Mesodermal cell (in vitro differentiated cells): ENCODE data around the gene CHRND.

Experiments used
- H3K27ac ChIP-seq: 2 replicates; pipeline ENCODE4 v1.7.0; 2013; ENCODE audit warnings: mild to moderate bottlenecking, low read depth, low read length, moderate library complexity; ENCODE audit not compliant: severe bottlenecking
- H3K36me3 ChIP-seq: 2 replicates; pipeline ENCODE4 v1.7.1; 2013; ENCODE audit warnings: mild to moderate bottlenecking, low read length, moderate library complexity; ENCODE audit not compliant: control insufficient read depth, insufficient read depth
- H3K4me1 ChIP-seq: one replicate; pipeline ENCODE4 v1.7.1; 2013; ENCODE audit warnings: mild to moderate bottlenecking, low read length; ENCODE audit not compliant: insufficient read depth, control insufficient read depth, poor library complexity, severe bottlenecking
- H3K4me3 ChIP-seq: 2 replicates; pipeline ENCODE4 v1.7.0; 2013; ENCODE audit warnings: low read length, control low read depth, mild to moderate bottlenecking; ENCODE audit not compliant: insufficient read depth, poor library complexity, severe bottlenecking; ENCODE audit errors: extremely low read depth
- H3K9me3 ChIP-seq: 2 replicates; pipeline ENCODE4 v1.7.1; 2013; ENCODE audit warnings: mild to moderate bottlenecking, low read length, moderate library complexity; ENCODE audit not compliant: control insufficient read depth
- WGBS, 2 experiments: methylation state at CpG; one replicate each; pipeline ENCODE4 v1.1.5; 2013; ENCODE audit warnings: missing lambda C conversion rate in 2 of 2; ENCODE audit not compliant: insufficient coverage in 2 of 2; 5-methylcytosine and 5-hydroxymethylcytosine counted together

The CHRND gene

DNA sequence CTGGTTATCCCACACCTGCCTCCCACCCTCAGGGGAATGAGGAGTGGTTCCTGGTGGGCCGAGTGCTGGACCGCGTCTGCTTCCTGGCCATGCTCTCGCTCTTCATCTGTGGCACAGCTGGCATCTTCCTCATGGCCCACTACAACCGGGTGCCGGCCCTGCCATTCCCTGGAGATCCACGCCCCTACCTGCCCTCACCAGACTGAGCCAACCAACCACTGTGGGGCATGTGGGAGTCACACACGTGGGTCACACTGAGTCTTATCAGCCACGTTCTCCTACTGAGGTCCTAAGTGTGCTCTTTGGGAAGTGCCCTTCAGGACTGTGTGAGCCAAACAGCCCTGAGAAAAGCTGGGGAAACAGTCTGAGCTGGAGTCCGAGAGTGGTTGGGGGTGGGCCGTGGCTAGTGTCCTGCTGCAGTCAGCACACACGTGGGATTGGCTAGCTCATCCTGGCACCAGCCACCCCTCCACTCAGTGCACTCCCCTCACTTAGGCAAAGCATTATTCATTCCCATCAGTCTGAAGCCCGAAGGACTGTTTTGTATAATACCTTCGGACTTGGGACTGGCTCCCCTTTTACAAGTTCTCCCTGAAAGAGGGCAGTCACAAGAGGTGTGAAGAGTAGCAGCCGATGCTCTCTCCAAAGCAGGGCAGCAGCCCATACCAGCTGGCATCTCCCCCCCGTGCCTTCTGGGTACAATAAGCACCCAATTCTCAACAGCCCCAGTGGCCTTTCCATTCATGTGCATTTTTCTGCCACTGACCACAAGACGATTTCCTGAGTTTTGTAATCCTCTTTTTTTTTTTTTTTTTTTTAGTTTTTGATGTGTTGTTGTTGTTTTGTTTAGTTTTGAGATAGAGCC, 19.8 kb downstream of the CHRND start:
- Histone ChIP-seq H3K27ac (no peak overlapping the region), H3K9me3 (no peaks in the 10 kb centered on the region), H3K36me3 (peaks cover 23% of the 10 kb centered on the region), H3K4me3 (no peak overlapping the region), H3K4me1 (no peaks in the 10 kb centered on the region)
- WGBS, 2 experiments = 94% methylated on average over 11 to 14 of the region's 17 CpGs

DNA sequence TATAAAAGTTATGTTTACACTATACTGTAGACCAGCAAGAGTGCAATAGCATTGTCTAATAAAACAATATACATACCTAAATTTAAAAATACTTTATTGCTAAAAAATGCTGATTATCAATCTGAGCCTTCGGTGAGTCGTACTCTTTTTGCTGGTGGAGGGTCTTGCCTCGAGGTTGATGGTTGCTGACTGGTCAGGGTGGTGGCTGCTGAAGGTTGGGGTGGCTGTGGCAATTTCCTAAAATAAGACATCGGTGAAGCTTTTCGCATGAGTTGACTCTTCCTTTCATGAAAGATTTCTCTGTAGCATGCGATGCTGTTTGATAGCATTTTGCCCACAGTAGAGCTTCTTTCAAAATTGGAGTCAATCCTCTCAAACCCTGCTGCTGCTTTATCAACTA, 22.0 kb downstream of the CHRND start:
- Histone ChIP-seq H3K4me3 (no peak overlapping the region), H3K9me3 (no peaks in the 10 kb centered on the region), H3K36me3 (peaks cover 37% of the 10 kb centered on the region), H3K4me1 (peaks cover 2% of the 10 kb centered on the region), H3K27ac (no peak overlapping the region)
- WGBS, 2 experiments = 97 to 100% methylated on average over 5 to 6 of the region's 6 CpGs

DNA sequence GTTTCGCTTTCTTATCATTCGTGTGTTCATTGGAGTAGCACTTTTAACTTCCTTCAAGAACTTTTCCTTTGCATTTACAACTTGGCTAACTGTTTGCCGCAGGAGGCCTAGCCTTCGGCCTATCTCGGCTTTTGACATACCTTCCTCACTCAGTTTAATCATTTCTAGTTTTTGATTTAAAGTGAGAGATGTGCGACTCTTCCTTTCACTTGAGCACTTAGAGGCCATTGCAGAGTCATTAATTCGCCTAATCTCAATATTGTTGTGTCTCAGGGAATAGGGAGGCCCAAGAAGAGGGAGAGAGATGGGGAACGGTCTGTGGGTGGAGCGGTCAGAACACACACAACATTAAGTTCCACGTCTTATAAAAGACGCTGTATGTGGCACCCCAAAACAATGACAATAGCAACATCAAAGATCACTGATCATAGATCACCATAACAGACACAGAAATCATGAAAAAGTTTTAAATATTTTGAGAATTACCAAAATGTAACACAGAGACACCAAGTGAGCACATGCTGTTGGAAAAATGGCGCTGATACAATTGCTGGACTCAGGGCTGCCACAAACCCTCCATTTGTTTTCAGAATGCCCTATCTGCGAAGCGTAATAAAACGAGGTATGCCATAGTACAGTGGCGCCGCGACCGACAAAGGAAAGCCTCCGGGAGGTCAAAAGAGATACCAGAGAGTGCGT, 23.8 kb downstream of the CHRND start:
- WGBS, 2 experiments = 17 to 24% methylated on average over 12 to 13 of the region's 21 CpGs
- Histone ChIP-seq H3K9me3 (no peaks in the 10 kb centered on the region), H3K4me3 (peak overlapping the region; percentile 80), H3K4me1 (peaks cover 2% of the 10 kb centered on the region), H3K27ac (peak overlapping the region; percentile 99), H3K36me3 (peaks cover 52% of the 10 kb centered on the region)

GRCh38 chr2:232550354-232551249, 24.6 kb downstream of the CHRND start, which contains the start of the genes EIF4E2 and TIGD1:
Gene EIF4E2, plus strand, starts transcription at chr2:232550689. Its CDS starts 36 bp downstream, at chr2:232550725.
Gene TIGD1, minus strand, starts transcription at chr2:232550557. Its CDS starts 675 bp downstream, at chr2:232549882.
- peak within 1 kb of the TSS; percentile 99 for H3K27ac ChIP-seq
- H3K4me3 ChIP-seq = peak within 1 kb of the TSS; percentile 80
- 0 to 1% methylated on average over 49 to 63 of the region's 81 CpGs for WGBS, 2 experiments
- H3K36me3 ChIP-seq = peaks cover 60% of the 10 kb centered on the region
- peaks cover 2% of the 10 kb centered on the region for H3K4me1 ChIP-seq
- H3K9me3 ChIP-seq = no peaks in the 10 kb centered on the region

GRCh38 chr2:232551250-232551638, 25.3 kb downstream of the CHRND start:
- H3K36me3 ChIP-seq = peaks cover 62% of the 10 kb centered on the region
- H3K27ac ChIP-seq = peak overlapping the region; percentile 99
- 27 to 53% methylated on average over 2 to 4 of the region's 7 CpGs for WGBS, 2 experiments

GRCh38 chr2:232551776-232552175, 25.8 kb downstream of the CHRND start:
- 89 to 95% methylated on average over 4 of the region's 4 CpGs for WGBS, 2 experiments
- Histone ChIP-seq H3K9me3 (no peaks in the 10 kb centered on the region), H3K4me1 (peaks cover 2% of the 10 kb centered on the region), H3K4me3 (peak overlapping the region; percentile 80), H3K27ac (peak overlapping the region; percentile 99), H3K36me3 (peaks cover 62% of the 10 kb centered on the region)

More at GRCh38 chr2:232551250-232551638, 25.3 kb downstream of the CHRND start:
- Histone ChIP-seq H3K4me1 (peaks cover 2% of the 10 kb centered on the region), H3K9me3 (no peaks in the 10 kb centered on the region), H3K4me3 (peak overlapping the region; percentile 80)

DNA sequence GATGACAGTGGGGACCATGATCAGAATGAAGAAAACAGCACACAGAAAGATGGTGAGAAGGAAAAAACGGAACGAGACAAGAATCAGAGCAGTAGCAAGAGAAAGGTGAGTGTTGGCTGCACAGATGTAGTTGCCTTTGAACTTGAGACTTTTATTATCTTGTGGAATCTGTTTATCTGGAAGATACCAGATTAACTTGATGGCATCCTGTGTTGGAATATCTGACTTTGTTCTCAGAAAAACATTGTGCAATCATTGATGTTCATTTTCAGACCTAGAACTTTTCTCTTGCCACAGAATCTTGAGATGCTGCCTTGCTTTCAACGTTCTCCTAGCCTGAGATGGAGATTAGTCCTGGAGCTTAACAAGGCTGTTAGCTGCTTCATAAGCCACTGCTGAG, 30.5 kb downstream of the CHRND start:
- no peak overlapping the region for H3K4me3 ChIP-seq
- peaks cover 88% of the 10 kb centered on the region for H3K36me3 ChIP-seq
- WGBS, 2 experiments = 92 to 99% methylated on average over 2 to 3 of the region's 3 CpGs

GRCh38 chr2:232562515-232563151, 36.7 kb downstream of the CHRND start:
- Histone ChIP-seq H3K4me3 (no peak overlapping the region), H3K27ac (no peak overlapping the region), H3K4me1 (no peaks in the 10 kb centered on the region), H3K36me3 (peaks cover 96% of the 10 kb centered on the region), H3K9me3 (no peaks in the 10 kb centered on the region)
- 89 to 90% methylated on average over 3 to 7 of the region's 8 CpGs for WGBS, 2 experiments

More for the DNA sequence above, 30.5 kb downstream of the CHRND start:
- H3K27ac ChIP-seq = no peak overlapping the region
- no peaks in the 10 kb centered on the region for H3K9me3 ChIP-seq
- peaks cover 2% of the 10 kb centered on the region for H3K4me1 ChIP-seq

DNA sequence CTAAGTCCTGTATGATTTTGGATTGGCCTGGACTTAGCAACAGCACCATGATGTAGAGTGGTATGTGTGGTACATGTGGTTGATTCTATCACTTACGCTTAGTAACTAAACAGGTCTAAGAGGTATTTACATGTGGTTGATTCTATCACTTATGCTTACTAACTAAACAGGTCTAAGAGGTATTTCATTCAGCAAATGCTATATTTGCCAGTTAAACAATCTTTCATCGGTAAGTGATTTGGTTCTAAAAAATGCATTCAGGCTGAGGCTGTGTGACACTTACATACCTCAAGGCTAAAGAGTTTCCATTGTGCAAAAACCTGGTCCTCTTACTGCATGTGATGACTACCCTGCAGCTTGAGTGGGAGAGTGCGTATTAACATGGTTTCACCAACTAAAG, 37.6 kb downstream of the CHRND start:
- Histone ChIP-seq H3K36me3 (peaks cover 96% of the 10 kb centered on the region), H3K4me3 (no peak overlapping the region), H3K9me3 (no peaks in the 10 kb centered on the region), H3K4me1 (no peaks in the 10 kb centered on the region), H3K27ac (no peak overlapping the region)
- WGBS, 2 experiments = 80 to 100% methylated on average over 1 to 2 of the region's 3 CpGs

DNA sequence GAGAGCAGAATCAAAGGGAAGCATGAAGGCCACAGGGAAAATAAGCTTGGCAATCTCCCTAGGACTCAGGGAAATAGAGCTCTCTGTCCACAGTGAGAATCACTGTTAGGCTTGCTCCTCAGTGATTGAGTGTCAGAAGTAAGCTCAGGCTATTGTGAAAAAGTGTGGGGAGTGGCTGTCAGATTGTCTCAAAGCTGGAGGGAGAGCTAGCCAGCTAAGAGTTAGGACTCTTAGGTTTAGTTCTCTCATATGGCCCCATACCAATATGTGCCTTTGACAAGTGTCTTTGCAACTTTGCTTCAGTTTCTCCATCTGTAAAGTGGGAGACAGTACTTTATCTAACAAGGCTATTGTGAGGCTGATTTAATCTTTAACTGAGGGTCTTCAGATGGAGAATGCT, 41.8 kb downstream of the CHRND start:
- Histone ChIP-seq H3K4me3 (no peak overlapping the region), H3K9me3 (no peaks in the 10 kb centered on the region), H3K36me3 (peaks cover 98% of the 10 kb centered on the region), H3K4me1 (no peaks in the 10 kb centered on the region), H3K27ac (no peak overlapping the region)
